HepG2 (cell line): ENCODE data around the gene ETFB. TPM values are rescaled to one million over a fixed set of nuclear protein-coding genes. Genes with fewer than 3 reads are reported as not detected.

Source experiments
- AKNA ChIP-seq: sonication (generic); formaldehyde crosslinking; IDR thresholded peaks from 2 replicates; pipeline ENCODE4 v1.4.0; 2020; ENCODE audit warnings: missing genetic modification reagents, borderline replicate concordance
- EP300 ChIP-seq, 3 experiments: sonication (generic) in 1 of 3; formaldehyde crosslinking in 1 of 3; IDR thresholded peaks; 2 replicates each; pipeline versions ENCODE4 v1.5.1 to v1.6.1; 2011 to 2020; ENCODE audit warnings: low read depth in 2 of 3, low read length in 2 of 3, borderline replicate concordance in 1 of 3, improper control_type of control experiment in 1 of 3, mild to moderate bottlenecking in 1 of 3, missing genetic modification reagents in 1 of 3, moderate library complexity in 1 of 3
- GLMP ChIP-seq: sonication (generic); formaldehyde crosslinking; IDR thresholded peaks from 2 replicates; pipeline ENCODE4 v1.9.0; 2021; ENCODE audit warnings: missing genetic modification reagents, mild to moderate bottlenecking, borderline replicate concordance
- NFAT5 ChIP-seq: sonication (generic); formaldehyde crosslinking; IDR thresholded peaks from 2 replicates; pipeline ENCODE4 v1.4.0; 2020; ENCODE audit warnings: missing genetic modification reagents
- RXRB ChIP-seq: IDR thresholded peaks from 2 replicates; pipeline ENCODE4 v1.6.1; 2016; ENCODE audit warnings: borderline replicate concordance, missing genetic modification reagents, missing compliant biosample characterization
- SP4 ChIP-seq: sonication (generic); formaldehyde crosslinking; IDR thresholded peaks from 2 replicates; pipeline ENCODE4 v1.8.1; 2023; ENCODE audit warnings: mild to moderate bottlenecking, missing genetic modification reagents
- U2AF2 ChIP-seq: fragments of 200-400 bp; formaldehyde crosslinking; IDR thresholded peaks from 2 replicates; pipeline ENCODE4 v1.6.1; 2017; ENCODE audit warnings: low read depth, mild to moderate bottlenecking, low read length
- ZBTB42 ChIP-seq: sonication (generic); formaldehyde crosslinking; IDR thresholded peaks from 2 replicates; pipeline ENCODE4 v1.5.0; 2020; ENCODE audit warnings: mild to moderate bottlenecking, missing genetic modification reagents
- ZNF18 ChIP-seq: sonication (generic); formaldehyde crosslinking; IDR thresholded peaks from 2 replicates; pipeline ENCODE4 v1.8.0; 2022; ENCODE audit warnings: mild to moderate bottlenecking, missing genetic modification reagents; ENCODE audit not compliant: insufficient replicate concordance
- ZNF337 ChIP-seq: sonication (generic); formaldehyde crosslinking; IDR thresholded peaks from 2 replicates; pipeline ENCODE4 v1.5.1; 2020; ENCODE audit warnings: missing genetic modification reagents, low read depth, mild to moderate bottlenecking, borderline replicate concordance
- ZNF451 ChIP-seq: sonication (generic); formaldehyde crosslinking; IDR thresholded peaks from 2 replicates; pipeline ENCODE4 v1.5.0; 2020; ENCODE audit warnings: mild to moderate bottlenecking, missing genetic modification reagents
- ZNF615 ChIP-seq: sonication (generic); formaldehyde crosslinking; IDR thresholded peaks from 2 replicates; pipeline ENCODE4 v1.5.0; 2020; ENCODE audit warnings: mild to moderate bottlenecking, missing genetic modification reagents, borderline replicate concordance
- polyA plus RNA-seq, 8 experiments: library from polyadenylated mRNA; depleted of rRNA in 3 of 8; stranded (reverse) in 7 of 8; unstranded in 1 of 8; fragments of >200 nt; fragmentation: Illumina TruSeq in 4 of 8; extraction: Trizol in 4 of 8; gene quantifications; 2 replicates each; pipeline versions ENCODE4 v1.2.1 to v1.2.3, GENCODE V29; 2011 to 2016; ENCODE audit warnings: low read depth in 4 of 8, missing spikeins in 1 of 8, mixed read lengths in 1 of 8; ENCODE audit not compliant: insufficient read depth in 1 of 8
- total RNA-seq, 5 experiments: library from RNA; depleted of rRNA; stranded (reverse); fragments of >200 nt; fragmentation: Illumina TruSeq; extraction: Trizol; gene quantifications; 2 replicates each; pipeline ENCODE4 v1.2.3, GENCODE V29; 2016; ENCODE audit warnings: low read depth in 1 of 5

Gene ETFB
- total and polyA plus RNA-seq, 2 of the 13 experiments (the other 11 are each of a cell fraction or from before 2014, with no cell fraction given) = 678 to 1,314 TPM

- TF ChIP-seq ZNF18 (CRISPR knock-in tag) (peak; percentile 73), SP4 (CRISPR knock-in tag) (peak; percentile 94), AKNA (CRISPR knock-in tag) (no peak), ZNF615 (CRISPR knock-in tag) (no peak), RXRB (peak; percentile 70), ZBTB42 (0 out of 2 replicates have a peak, but pooled peaks have one; percentile 74), U2AF2 (no peak), EP300 (IDR thresholded peaks at IDR 0.05; ENCODE audit: low read depth in 2 of 2, low read length in 2 of 2) (no peak), EP300 (CRISPR knock-in tag; IDR thresholded peaks at IDR 0.05; ENCODE audit: borderline replicate concordance) (peak; percentile 22; the same call in 1 of the 2 replicates), NFAT5 (peak; percentile 31; the same call in 1 of the 2 replicates), GLMP (no peak), ZNF451 (peak; percentile 87), ZNF337 (CRISPR knock-in tag) (no peak)
Observed at GRCh38 chr19:51367565-51368365, 1.6 kb upstream of the ETFB start (continued).
